ENCODE measurements around the gene FBXW8.

DNA sequence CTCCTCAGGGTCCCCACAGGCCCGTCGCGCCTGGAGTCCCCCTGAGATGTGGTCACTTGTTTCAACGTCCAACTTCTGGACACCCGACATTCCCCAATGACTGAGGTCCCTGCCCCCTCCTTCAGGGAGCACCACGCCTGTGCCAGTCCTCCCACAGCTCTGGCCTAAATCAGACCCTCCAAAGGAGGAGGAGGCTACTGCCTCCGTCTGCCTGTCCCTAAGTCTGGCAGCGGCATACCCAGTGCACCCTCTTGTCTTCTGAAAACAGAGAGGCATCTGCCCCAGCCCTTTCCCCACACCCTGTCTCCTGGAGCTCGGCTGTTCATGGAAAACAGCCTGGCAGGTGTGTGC is 142.3 kb downstream of the FBXW8 start:
- TF ChIP-seq CBFB (CRISPR knock-in tag; IDR thresholded peaks at IDR 0.05; ENCODE audit: low read depth) = no peak
- TF ChIP-seq GABPB1 (CRISPR knock-in tag; IDR thresholded peaks at IDR 0.05) = no peak
- TF ChIP-seq, protein P1, sequence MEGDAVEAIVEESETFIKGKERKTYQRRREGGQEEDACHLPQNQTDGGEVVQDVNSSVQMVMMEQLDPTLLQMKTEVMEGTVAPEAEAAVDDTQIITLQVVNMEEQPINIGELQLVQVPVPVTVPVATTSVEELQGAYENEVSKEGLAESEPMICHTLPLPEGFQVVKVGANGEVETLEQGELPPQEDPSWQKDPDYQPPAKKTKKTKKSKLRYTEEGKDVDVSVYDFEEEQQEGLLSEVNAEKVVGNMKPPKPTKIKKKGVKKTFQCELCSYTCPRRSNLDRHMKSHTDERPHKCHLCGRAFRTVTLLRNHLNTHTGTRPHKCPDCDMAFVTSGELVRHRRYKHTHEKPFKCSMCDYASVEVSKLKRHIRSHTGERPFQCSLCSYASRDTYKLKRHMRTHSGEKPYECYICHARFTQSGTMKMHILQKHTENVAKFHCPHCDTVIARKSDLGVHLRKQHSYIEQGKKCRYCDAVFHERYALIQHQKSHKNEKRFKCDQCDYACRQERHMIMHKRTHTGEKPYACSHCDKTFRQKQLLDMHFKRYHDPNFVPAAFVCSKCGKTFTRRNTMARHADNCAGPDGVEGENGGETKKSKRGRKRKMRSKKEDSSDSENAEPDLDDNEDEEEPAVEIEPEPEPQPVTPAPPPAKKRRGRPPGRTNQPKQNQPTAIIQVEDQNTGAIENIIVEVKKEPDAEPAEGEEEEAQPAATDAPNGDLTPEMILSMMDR (IDR thresholded peaks at IDR 0.05) = no peak
- no peak for TF ChIP-seq FOXP1 (CRISPR knock-in tag; IDR thresholded peaks at IDR 0.05; ENCODE audit: borderline replicate concordance)
- TF ChIP-seq ZNF138 (CRISPR knock-in tag; conservative IDR thresholded peaks at IDR 0.05) = no peak
- TF ChIP-seq, protein P2, sequence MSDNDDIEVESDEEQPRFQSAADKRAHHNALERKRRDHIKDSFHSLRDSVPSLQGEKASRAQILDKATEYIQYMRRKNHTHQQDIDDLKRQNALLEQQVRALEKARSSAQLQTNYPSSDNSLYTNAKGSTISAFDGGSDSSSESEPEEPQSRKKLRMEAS (CRISPR knock-in tag; IDR thresholded peaks at IDR 0.05) = no peak
- no peak for TF ChIP-seq TCF7 (CRISPR knock-in tag; IDR thresholded peaks at IDR 0.05; ENCODE audit: low read depth)
- no peak for TF ChIP-seq SP1 (CRISPR knock-in tag; conservative IDR thresholded peaks at IDR 0.05)
- TF ChIP-seq SMAD3 (CRISPR knock-in tag; IDR thresholded peaks at IDR 0.05; ENCODE audit: borderline replicate concordance) = no peak
- TF ChIP-seq KAT7 (CRISPR knock-in tag; IDR thresholded peaks at IDR 0.05; ENCODE audit: borderline replicate concordance) = no peak
- TF ChIP-seq, protein P3, sequence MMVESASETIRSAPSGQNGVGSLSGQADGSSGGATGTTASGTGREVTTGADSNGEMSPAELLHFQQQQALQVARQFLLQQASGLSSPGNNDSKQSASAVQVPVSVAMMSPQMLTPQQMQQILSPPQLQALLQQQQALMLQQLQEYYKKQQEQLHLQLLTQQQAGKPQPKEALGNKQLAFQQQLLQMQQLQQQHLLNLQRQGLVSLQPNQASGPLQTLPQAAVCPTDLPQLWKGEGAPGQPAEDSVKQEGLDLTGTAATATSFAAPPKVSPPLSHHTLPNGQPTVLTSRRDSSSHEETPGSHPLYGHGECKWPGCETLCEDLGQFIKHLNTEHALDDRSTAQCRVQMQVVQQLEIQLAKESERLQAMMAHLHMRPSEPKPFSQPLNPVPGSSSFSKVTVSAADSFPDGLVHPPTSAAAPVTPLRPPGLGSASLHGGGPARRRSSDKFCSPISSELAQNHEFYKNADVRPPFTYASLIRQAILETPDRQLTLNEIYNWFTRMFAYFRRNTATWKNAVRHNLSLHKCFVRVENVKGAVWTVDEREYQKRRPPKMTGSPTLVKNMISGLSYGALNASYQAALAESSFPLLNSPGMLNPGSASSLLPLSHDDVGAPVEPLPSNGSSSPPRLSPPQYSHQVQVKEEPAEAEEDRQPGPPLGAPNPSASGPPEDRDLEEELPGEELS (CRISPR knock-in tag; IDR thresholded peaks at IDR 0.05) = 0 out of 2 replicates have a peak, but pooled peaks have one; percentile 2
- no peak for TF ChIP-seq EMX1 (CRISPR knock-in tag; IDR thresholded peaks at IDR 0.05)
- TF ChIP-seq JUN (CRISPR knock-in tag; IDR thresholded peaks at IDR 0.05) = no peak

Data from WTC11 (cell line).